HG03520 (cell line): ENCODE data around the gene P2RX6.
A peak's percentile ranks its signal among the peaks of the same experiment; 100 is the strongest.
"Not testable (repeated sequence)": the region's sequence is repeated elsewhere in the genome, so short reads cannot be mapped to it uniquely, and the experiment has no call there.

Experiments used
- ATAC-seq: cut with Tn5 transposase; IDR thresholded peaks from one replicate; pipeline ENCODE4 v1.9.1; 2021; ENCODE audit warnings: mild to moderate bottlenecking, moderate library complexity; ENCODE audit not compliant: unreplicated experiment

The P2RX6 gene

GRCh38 chr22:21030621-21031544 lies 15.9 kb downstream of the P2RX6 start:
- no peak for ATAC-seq

GRCh38 chr22:21031545-21032036 lies 16.6 kb downstream of the P2RX6 start:
- ATAC-seq: no peak

- no peak for ATAC-seq
Observed at GRCh38 chr22:21032037-21032867, 17.3 kb downstream of the P2RX6 start, which contains the start of gene SLC7A4. SLC7A4 (minus strand) TSS chr22:21032561; CDS start chr22:21031812, 749 bp downstream.

DNA sequence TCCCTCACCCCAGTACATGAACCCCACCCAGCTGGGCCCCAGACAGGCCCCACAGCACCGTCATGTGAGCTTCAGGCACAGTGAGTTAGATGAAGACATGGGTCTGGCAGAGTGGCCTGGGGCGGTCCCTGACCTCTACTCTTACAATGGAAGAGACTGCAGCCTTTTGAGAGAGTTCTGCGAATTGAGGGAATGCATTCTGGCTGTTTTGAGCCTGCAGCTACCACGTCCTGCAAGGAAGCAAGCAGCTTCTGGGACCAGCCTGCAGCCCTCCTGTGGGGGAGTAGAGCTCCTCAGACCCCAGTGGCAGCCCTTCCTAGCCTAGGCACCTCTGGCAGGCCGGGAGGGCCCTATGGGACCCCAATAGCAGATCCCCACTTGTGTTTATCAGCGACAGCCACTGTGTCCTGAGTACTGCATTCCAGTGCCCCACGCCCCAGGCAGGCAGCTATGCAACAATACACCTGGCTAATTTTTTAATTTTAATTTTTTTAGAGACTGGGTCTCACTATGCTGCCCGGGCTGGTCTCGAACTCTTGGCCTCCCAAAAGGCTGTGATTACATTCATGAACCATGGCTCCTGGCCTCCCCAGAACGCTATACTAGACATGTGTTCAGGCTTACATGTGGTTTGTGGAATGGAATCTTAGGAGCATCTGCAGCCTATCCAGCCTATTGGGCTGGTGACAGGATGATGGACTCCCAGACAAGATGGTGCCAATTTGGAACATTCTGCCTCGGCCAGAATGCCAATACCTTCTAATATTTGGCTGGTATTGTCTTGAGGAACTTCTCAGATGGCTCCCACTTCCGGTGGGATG lies 18.1 kb downstream of the P2RX6 start:
- no peak for ATAC-seq

DNA sequence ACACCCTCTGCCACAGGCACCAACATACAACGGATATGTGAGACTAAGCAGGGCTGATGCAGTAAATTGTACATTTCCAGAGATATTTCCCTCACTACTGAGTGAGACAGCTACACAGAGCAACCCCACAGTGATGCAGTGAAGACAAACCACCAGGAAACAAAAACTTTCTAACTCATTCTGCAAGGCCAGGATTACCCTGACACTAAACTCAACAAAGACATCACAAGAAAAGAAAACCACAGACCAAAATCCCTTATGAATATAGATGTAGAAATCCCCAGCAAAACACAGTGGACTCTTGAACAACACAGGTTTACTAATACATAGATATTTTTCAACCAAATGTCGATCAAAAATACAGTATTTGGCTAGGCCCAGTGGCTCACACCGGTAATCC lies 18.9 kb downstream of the P2RX6 start:
- no peak for ATAC-seq

DNA sequence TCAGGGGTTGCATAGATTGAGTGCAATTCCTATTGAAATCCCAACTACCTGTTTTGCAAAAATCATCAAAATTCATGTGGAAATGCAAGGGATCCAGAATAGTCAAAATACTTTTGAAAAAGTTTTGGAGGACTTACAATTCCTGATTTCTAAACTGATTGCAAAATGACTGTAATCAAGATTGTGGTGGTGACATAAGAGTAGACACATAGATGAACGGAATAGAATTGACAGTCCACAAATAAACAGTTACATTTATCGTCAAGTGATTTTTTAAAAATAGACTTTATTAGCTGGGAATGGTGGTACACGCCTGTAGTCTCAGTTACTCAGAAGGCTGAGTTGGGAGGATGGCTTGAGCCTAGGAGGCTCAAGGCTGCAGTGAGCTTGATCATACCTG lies 20.0 kb downstream of the P2RX6 start:
- no peak for ATAC-seq

DNA sequence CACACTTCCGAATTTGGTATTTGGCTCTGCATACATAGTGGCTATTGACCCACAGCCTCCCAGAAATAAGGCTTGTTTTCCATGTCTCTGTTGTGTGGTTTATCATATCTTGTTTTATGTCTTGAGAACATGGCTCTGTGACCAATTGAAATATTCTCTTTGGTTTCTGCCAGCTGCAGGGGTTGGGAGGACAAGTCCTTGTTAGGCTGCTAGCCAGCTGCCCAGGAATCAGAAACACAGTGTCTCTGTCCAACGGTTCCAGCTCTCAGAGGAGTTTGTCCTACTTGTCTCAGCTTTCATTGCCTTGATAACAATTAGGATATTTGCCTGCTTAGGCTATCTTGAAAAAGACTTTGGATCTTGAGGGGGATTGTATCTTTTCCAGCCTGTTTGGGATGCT lies 23.4 kb downstream of the P2RX6 start:
- ATAC-seq: no peak

GRCh38 chr22:21039158-21039557 lies 24.2 kb downstream of the P2RX6 start:
- ATAC-seq: not testable (repeated sequence)

DNA sequence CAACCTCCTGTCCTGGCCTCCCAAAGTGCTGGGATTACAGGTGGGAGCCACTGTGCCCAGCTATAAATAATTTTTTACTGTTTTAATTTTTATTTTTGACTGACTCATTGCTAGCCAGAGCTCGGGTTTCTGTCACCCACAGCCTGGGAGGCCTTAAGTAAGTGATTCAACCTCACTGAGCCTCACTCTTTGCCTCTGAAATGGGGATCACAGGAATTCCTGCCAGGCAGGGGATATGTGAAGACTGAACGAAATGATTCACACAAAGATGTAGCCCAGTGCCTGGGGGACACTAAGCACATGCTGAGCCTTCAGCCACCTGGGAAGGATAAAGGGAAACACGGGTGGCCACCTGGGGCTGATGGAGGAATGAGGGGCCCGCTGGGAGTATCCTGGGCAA lies 27.0 kb downstream of the P2RX6 start:
- no peak for ATAC-seq

GRCh38 chr22:21042978-21043859 lies 28.3 kb downstream of the P2RX6 start:
- ATAC-seq: no peak

GRCh38 chr22:21043860-21044535 lies 29.0 kb downstream of the P2RX6 start:
- ATAC-seq: no peak

- ATAC-seq: no peak
Observed at GRCh38 chr22:21044931-21045584, 30.1 kb downstream of the P2RX6 start.

- peak; percentile 76 for ATAC-seq
Observed at GRCh38 chr22:21045585-21046294, 30.8 kb downstream of the P2RX6 start, which contains the start of gene LRRC74B. LRRC74B (plus strand) TSS chr22:21045946; CDS start chr22:21045987, 41 bp downstream.

- no peak for ATAC-seq
Observed at GRCh38 chr22:21047035-21047661, 32.2 kb downstream of the P2RX6 start.

- ATAC-seq: no peak
Observed at GRCh38 chr22:21047730-21048129, 32.8 kb downstream of the P2RX6 start.

DNA sequence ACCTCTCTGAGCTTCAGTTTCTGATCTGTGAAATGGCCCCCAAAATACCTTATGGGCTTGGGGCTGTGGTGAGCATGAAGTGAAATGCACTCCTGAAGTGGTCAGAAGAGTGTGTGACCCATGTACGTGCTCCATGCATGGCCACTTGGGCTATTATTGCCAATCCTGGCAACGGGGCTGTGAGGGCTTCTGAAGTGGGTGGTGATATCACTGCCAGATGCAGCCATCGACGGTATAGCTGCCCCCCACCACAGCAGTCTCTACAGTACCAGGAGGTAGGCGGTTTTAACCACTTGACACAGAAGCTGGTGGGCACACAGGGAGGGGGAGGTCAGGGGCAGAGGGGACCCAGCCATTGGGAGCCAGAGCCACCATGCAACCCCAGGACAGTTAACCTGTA lies 33.5 kb downstream of the P2RX6 start:
- ATAC-seq: not testable (repeated sequence)

- not testable (repeated sequence) for ATAC-seq
Observed at GRCh38 chr22:21048965-21049364, 34.0 kb downstream of the P2RX6 start.
